ENCODE measurements around the gene DYRK3.

The DYRK3 gene

DNA sequence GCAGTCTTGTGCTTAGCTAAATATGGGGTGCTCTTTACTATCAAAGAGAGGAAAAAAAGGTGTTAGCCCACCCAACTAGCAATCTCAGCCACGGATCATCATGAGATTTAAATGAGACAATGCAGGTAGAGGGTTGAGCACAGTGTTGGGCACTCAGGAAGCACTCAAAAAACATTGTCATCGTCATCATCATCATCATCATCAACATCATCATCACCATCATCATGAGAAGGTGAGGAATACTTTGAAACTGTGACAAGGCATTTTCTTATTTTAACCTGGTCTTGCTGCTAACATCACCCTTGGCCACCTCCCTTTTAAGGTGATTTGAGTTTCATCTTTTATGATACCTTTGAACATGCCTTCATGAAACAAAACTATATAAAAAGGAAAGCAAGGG is 46.0 kb downstream of the DYRK3 start:
- no peaks in the 10 kb centered on the region for H3K9me3 Mint-ChIP-seq
- H3K36me3 Mint-ChIP-seq = no peaks in the 10 kb centered on the region
- no peaks in the 10 kb centered on the region for H3K27me3 Mint-ChIP-seq
- ATAC-seq = no peak
- peaks cover 77% of the 10 kb centered on the region for H3K4me1 Mint-ChIP-seq
- no peak overlapping the region for H3K4me3 Mint-ChIP-seq
- H3K27ac Mint-ChIP-seq = no peak overlapping the region

DNA sequence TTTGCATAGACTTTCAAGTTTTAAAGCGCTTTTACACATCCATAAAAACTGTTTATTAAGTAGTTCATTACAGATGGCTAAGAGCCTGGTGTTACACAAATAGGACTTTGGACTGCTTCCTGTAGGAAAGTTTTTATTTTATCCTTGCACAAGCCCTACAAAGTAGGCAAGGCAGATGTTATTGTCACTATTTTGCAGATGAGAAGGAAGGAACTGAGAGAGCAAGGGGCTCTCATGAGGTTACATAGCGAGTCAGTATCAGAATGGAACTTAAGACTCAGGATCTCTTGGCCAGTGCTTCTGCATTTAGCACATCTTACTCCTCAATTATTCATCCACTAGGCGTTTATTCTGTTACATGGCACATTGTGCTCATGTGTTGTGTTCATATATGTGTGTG is 46.8 kb downstream of the DYRK3 start:
- Mint-ChIP-seq H3K27me3 (no peaks in the 10 kb centered on the region), H3K27ac (peak overlapping the region; percentile 21), H3K4me3 (peak overlapping the region; percentile 28), H3K36me3 (no peaks in the 10 kb centered on the region), H3K9me3 (no peaks in the 10 kb centered on the region), H3K4me1 (peaks cover 79% of the 10 kb centered on the region)
- ATAC-seq = peak; percentile 46

DNA sequence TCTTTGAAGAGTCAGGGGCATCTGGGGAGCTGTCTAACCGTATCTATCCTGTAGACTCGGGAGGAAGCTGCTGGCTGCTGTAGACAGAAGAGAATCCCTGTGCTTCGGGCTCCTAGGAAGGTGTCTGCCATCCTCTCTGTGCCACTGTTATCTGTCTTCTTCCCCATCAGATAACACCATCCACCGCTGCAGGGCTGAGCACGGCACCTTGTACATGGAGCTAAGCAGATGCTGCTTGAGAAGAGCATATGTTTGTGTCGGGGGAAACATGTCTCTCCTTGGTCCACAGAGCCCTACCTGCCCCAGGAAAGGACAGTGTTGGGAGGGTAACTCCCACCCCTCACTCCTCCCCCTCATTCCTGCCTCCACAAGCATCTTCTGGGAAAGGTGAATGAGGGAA is 48.0 kb downstream of the DYRK3 start:
- Mint-ChIP-seq H3K4me1 (peaks cover 88% of the 10 kb centered on the region), H3K27ac (no peak overlapping the region), H3K27me3 (no peaks in the 10 kb centered on the region), H3K4me3 (no peak overlapping the region), H3K36me3 (no peaks in the 10 kb centered on the region), H3K9me3 (no peaks in the 10 kb centered on the region)
- no peak for ATAC-seq

DNA sequence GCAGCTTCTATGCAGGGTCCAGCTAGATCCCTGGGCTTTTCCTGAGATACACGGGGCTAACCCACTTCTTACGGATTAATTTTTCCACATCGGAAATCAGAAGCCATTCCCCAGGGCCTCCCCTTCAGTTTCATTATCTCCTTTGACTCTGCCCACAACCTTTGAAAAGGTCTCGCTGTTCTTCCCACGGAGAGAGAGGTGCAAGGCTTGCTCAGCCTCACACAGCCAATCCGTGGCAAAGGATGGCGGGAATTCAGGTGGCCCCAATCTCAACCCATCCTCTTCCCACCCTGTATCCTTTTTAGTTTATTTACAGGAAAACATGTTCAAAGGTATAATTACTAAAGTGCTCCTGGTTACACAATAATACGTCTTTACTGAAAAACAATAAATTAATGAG is 48.7 kb downstream of the DYRK3 start:
- peaks cover 87% of the 10 kb centered on the region for H3K4me1 Mint-ChIP-seq
- no peaks in the 10 kb centered on the region for H3K9me3 Mint-ChIP-seq
- H3K36me3 Mint-ChIP-seq = no peaks in the 10 kb centered on the region
- ATAC-seq = no peak
- no peaks in the 10 kb centered on the region for H3K27me3 Mint-ChIP-seq
- no peak overlapping the region for H3K27ac Mint-ChIP-seq
- H3K4me3 Mint-ChIP-seq = peak overlapping the region; percentile 74

DNA sequence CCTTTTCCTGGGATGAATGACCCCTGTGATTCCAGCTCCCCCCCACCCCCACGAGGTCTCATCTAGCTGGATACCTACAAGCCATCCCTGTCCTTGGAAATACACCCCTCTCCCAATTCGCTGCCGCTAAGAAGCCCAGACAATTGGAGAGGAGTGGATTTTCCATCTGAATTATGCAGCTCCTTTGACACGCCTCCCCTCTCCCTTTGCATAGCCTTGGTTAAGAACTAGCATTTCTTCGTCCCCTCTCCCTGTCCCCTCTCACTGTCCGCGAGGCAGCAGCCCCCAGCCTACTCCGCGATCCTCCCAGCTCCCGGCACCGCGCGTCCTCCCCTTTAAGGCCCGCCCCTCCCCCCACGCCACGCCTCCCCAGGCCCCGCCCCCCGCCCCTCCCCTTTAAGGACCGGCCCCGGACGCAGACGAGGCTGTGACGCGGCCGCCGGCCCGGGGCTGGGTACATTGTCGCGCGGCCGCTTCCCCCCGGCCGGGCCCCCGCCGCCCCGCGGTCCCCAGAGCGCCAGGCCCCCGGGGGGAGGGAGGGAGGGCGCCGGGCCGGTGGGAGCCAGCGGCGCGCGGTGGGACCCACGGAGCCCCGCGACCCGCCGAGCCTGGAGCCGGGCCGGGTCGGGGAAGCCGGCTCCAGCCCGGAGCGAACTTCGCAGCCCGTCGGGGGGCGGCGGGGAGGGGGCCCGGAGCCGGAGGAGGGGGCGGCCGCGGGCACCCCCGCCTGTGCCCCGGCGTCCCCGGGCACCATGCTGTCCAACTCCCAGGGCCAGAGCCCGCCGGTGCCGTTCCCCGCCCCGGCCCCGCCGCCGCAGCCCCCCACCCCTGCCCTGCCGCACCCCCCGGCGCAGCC is 49.4 kb downstream of the DYRK3 start, which contains the start of gene MAPKAPK2:
Gene MAPKAPK2 (plus strand): TSS at position 428 of the 856 bp plus-strand sequence. CDS start 325 bp downstream, at position 753.
- ATAC-seq = peak; percentile 83
- H3K4me3 Mint-ChIP-seq = peak within 1 kb of the TSS; percentile 93
- H3K36me3 Mint-ChIP-seq = no peaks in the 10 kb centered on the region
- no peaks in the 10 kb centered on the region for H3K27me3 Mint-ChIP-seq
- H3K9me3 Mint-ChIP-seq = no peaks in the 10 kb centered on the region
- H3K27ac Mint-ChIP-seq = peak within 1 kb of the TSS; percentile 78
- peaks cover 86% of the 10 kb centered on the region for H3K4me1 Mint-ChIP-seq

DNA sequence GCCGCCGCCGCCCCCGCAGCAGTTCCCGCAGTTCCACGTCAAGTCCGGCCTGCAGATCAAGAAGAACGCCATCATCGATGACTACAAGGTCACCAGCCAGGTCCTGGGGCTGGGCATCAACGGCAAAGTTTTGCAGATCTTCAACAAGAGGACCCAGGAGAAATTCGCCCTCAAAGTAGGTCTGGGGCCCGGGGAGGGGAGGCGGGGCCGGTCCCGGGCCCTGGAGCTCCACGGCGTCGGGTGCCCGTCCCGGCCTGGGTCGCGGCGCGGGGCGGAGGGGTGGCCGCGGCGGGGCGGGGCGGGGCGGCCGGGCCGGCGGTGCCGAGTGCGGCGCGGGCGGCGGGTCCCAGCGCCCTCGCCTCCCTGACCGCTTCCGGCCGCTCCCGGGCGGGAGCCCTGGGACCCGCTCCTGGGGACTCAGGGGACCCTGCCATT is 50.0 kb downstream of the DYRK3 start:
- ATAC-seq = peak; percentile 68
- H3K27me3 Mint-ChIP-seq = no peaks in the 10 kb centered on the region
- H3K36me3 Mint-ChIP-seq = no peaks in the 10 kb centered on the region

DNA sequence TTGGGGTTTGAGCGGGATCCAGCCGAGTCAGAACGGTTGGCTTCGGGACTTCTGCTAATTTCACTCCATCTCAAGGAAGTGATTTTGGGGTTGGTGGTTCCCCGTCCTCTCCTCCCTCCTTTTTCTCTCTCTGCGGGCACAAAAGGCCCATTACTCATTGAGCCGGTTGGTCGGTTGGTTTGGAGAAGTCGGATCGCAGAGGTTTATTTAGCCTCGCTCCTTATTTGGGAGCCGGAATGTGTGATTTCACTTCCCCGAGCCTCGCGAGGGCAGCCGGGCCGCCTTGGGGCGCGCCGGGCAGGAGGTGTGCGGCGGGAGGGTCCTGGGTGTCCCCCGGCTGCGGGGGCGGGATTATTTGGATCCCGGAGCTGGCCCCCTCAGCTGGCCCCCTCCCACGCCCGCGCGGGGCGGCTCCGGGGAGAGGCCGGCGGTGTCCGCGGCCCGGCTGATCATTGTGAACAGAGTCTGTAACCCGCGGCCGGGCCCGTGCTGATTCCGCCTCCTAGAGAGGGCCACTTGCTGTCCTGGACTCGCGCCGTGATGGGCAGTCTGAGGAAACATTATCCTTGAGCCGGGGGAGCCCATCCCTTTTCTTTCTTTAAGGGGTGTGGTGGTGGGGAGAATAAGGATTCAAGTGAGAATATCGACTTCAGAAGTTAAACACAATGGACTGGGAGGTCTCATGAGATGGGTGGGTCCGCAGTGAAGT is 50.6 kb downstream of the DYRK3 start:
- no peaks in the 10 kb centered on the region for H3K27me3 Mint-ChIP-seq
- peak overlapping the region; percentile 93 for H3K4me3 Mint-ChIP-seq
- no peaks in the 10 kb centered on the region for H3K36me3 Mint-ChIP-seq
- peaks cover 87% of the 10 kb centered on the region for H3K4me1 Mint-ChIP-seq
- H3K9me3 Mint-ChIP-seq = no peaks in the 10 kb centered on the region
- peak; percentile 64 for ATAC-seq
- peak overlapping the region; percentile 78 for H3K27ac Mint-ChIP-seq

More for the DNA sequence above, 50.0 kb downstream of the DYRK3 start:
- Mint-ChIP-seq H3K27ac (peak overlapping the region; percentile 78), H3K4me1 (peaks cover 86% of the 10 kb centered on the region), H3K4me3 (peak overlapping the region; percentile 93), H3K9me3 (no peaks in the 10 kb centered on the region)

DNA sequence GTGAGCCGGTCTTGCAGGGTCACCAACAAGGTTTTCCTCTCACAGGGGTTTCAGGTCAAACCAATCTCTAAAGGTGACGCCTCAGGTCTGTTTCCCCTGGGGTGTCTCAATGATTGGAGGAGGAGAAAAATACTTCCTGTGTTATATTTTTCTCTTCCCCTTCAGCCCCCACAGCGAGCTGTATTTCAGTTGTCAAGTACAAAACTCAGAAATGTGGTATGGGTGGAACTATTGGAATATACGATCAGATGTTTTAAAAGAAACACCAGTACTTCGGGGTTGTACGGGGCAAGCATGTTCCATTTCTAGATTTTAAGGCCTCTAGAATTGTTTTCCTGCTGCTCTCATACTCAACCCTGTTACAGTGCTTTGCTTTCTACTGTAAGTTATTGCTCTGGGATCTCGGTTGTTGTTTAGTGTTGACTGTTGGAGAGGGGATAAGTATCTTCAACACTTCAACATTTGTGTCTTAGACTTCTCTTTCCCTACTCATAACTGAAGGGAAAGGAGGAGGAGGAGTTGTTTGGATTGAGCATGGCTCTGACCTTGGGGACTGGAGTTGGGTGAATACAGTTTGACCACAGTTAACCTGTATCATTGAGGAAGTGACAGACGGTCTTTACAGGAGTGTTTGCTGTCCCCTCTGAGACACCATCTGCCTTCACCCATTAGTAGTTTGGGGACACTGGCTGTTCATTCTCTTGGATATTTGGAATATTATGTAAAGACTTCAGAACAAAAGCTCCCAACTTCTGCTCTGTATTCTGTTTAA is 51.3 kb downstream of the DYRK3 start:
- peak; percentile 35 for ATAC-seq

DNA sequence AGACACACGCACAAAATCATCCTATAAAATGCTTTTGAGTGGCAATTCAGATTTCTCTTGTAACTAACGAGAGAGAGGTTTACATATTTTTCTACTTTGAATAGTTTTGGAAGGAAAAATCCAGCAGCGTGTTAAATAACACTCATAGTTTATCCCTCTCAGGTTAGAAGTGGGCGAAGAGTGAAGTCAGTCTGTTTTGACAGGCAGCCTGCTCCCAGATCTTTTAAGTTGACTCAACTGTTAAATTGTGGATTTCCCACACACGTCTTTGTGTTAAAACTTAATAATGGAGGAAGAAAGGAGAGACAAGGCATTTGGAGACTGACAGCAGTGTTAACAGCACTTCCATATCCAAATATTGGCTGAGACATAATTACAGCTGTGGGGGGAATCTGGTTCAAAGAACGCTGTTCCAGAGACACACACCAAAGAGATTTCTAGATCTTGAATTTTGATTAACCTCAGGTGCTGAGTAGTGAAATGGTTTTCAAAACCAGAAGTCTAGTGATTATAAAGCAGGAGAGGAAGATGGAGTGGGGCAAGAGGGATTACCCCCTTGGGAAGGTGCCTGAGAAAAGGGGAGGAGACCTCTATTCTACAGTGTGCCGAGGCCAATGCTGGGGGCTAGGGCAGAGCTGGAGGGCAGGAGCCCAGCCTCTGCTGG is 52.0 kb downstream of the DYRK3 start:
- no peaks in the 10 kb centered on the region for H3K9me3 Mint-ChIP-seq
- no peak for ATAC-seq
- H3K36me3 Mint-ChIP-seq = peaks cover 5% of the 10 kb centered on the region
- H3K4me1 Mint-ChIP-seq = peaks cover 87% of the 10 kb centered on the region
- H3K4me3 Mint-ChIP-seq = no peak overlapping the region
- H3K27me3 Mint-ChIP-seq = no peaks in the 10 kb centered on the region
- peak overlapping the region; percentile 78 for H3K27ac Mint-ChIP-seq

More for the DNA sequence above, 51.3 kb downstream of the DYRK3 start:
- H3K4me3 Mint-ChIP-seq = peak overlapping the region; percentile 93
- H3K9me3 Mint-ChIP-seq = no peaks in the 10 kb centered on the region
- H3K27ac Mint-ChIP-seq = peak overlapping the region; percentile 78
- H3K36me3 Mint-ChIP-seq = peaks cover 5% of the 10 kb centered on the region
- H3K4me1 Mint-ChIP-seq = peaks cover 87% of the 10 kb centered on the region
- H3K27me3 Mint-ChIP-seq = no peaks in the 10 kb centered on the region

DNA sequence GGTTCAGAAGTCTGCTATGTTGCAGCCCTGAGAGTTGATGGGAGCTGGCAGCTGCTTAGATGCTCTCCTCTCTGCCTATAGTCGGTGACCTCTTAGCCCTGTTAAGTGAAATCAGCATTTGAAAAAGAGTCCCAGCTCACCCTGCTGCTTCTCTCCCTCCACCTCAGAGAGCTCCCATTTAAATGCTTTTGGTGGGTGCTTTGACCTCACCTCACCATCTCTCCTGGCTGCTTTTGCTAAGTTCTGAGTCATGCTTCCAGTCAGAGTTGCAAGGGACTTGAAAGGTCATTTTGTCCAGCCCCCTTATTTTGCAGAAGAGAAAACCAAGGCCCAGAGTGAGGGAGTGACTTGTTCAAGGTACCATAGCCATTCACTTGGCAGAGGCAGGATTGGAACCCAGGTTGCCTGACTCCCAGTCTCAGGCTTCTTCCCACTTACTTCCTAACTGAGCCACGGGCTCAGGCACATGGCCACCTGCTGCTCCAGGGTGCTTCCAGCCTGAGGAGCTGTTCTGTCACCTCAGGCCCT is 52.6 kb downstream of the DYRK3 start:
- H3K4me1 Mint-ChIP-seq = peaks cover 84% of the 10 kb centered on the region
- ATAC-seq = no peak
- no peaks in the 10 kb centered on the region for H3K9me3 Mint-ChIP-seq
- no peak overlapping the region for H3K27ac Mint-ChIP-seq
- H3K4me3 Mint-ChIP-seq = no peak overlapping the region
- peaks cover 5% of the 10 kb centered on the region for H3K36me3 Mint-ChIP-seq
- H3K27me3 Mint-ChIP-seq = no peaks in the 10 kb centered on the region

DNA sequence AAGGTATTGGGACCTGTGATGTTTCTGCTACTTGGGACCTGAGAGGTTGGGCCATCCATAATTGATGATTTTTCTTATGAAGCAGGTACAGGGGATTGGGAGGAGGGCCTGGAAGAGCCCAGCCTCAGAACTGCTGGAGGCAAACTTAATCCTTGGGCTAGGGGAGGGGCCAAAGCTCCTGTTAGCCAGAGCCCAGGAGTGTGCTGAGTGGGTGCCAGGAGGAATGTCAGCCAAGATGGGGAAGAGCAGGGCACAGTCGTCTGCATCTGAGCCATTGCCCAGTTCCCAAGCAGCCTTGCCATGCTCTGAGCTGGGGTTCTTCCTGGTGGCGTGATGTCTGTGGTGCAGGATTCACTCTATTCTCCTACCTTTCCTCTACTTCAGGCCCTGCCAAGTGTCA is 55.2 kb downstream of the DYRK3 start:
- no peak for ATAC-seq
- H3K36me3 Mint-ChIP-seq = peaks cover 16% of the 10 kb centered on the region
- no peaks in the 10 kb centered on the region for H3K9me3 Mint-ChIP-seq
- no peak overlapping the region for H3K27ac Mint-ChIP-seq
- no peaks in the 10 kb centered on the region for H3K27me3 Mint-ChIP-seq
- peaks cover 89% of the 10 kb centered on the region for H3K4me1 Mint-ChIP-seq
- no peak overlapping the region for H3K4me3 Mint-ChIP-seq

DNA sequence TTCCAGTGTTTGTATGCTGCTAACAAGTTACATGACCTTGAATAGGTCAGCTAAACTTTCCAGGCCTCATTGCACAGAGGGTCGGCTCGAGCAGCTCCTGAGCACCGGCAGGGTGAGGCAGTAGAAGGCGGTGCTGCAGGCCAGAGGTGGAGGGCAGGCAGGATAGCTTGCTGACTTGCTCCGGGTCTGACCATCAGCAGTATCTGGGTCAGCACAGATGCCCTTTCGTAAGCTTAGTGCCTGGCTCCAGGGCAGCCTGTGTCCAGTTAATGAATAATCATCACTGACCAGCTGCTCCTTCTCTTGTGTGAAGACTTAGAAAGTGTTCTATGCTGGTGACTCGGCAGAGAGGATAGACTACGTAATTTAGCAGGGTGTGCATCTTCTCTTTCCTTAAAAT is 56.3 kb downstream of the DYRK3 start:
- no peak overlapping the region for H3K27ac Mint-ChIP-seq
- H3K27me3 Mint-ChIP-seq = no peaks in the 10 kb centered on the region
- H3K4me3 Mint-ChIP-seq = no peak overlapping the region
- no peaks in the 10 kb centered on the region for H3K9me3 Mint-ChIP-seq
- H3K36me3 Mint-ChIP-seq = peaks cover 27% of the 10 kb centered on the region
- peaks cover 93% of the 10 kb centered on the region for H3K4me1 Mint-ChIP-seq
- no peak for ATAC-seq

DNA sequence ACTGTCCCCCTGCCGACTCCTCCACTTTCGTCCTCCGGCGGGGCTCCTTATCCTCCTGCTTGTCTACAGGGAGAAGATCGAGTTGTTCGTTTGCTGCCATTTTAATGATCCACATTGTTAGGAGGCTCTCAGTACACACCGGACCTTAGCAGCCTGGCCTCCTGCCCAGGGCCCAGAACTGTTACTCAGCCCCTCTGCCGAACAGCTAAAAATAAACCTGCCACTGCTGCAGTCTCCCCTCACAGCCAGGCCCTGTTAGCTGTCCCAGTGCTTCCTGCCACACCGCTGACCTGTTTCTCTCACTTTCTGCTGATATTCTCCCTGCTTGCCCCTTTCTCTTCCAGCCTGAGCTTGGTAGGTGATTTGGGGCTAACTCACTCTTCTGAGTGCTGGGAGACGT is 57.7 kb downstream of the DYRK3 start:
- H3K36me3 Mint-ChIP-seq = peaks cover 38% of the 10 kb centered on the region
- peaks cover 88% of the 10 kb centered on the region for H3K4me1 Mint-ChIP-seq
- no peak overlapping the region for H3K27ac Mint-ChIP-seq
- no peaks in the 10 kb centered on the region for H3K27me3 Mint-ChIP-seq
- ATAC-seq = no peak
- H3K9me3 Mint-ChIP-seq = no peaks in the 10 kb centered on the region
- no peak overlapping the region for H3K4me3 Mint-ChIP-seq

DNA sequence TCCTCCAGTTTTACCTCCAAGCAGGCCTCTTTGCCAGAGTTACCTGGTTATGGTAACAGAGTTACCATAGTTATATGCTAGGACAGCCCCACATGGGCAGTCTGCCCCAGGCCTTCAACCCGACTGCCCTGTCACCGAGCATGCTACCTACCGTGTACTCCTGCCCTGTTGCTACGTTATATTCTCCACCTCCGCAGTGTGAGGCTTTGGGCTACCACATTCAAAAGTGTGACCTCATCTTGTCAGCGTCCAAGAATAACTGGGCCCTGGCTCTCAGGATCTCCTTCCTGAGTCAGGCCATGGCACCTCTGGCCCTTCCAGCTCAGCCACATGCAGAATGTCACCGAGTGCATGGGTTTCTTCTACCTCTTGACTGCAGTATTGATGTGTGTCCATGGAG is 58.3 kb downstream of the DYRK3 start:
- ATAC-seq = no peak
- no peak overlapping the region for H3K27ac Mint-ChIP-seq
- H3K9me3 Mint-ChIP-seq = no peaks in the 10 kb centered on the region
- no peaks in the 10 kb centered on the region for H3K27me3 Mint-ChIP-seq
- peaks cover 38% of the 10 kb centered on the region for H3K36me3 Mint-ChIP-seq
- peaks cover 83% of the 10 kb centered on the region for H3K4me1 Mint-ChIP-seq
- H3K4me3 Mint-ChIP-seq = no peak overlapping the region
